Purkinje cell (primary cell): ENCODE measurements around the gene TRANK1. TPM values are rescaled to one million over a fixed set of nuclear protein-coding genes. Genes with fewer than 3 reads are reported as not detected.

Experiments
- polyA plus RNA-seq: library from polyadenylated mRNA; unstranded; fragments of >200 nt; fragmentation: Nextera tagmentation; gene quantifications from 2 replicates; pipeline ENCODE4 v1.2.1, GENCODE V29; 2014

TRANK1 gene
- 1.9 and 2.1 TPM in 2 replicates for polyA plus RNA-seq

GRCh38 chr3:36944641-36945270, at the start of gene TRANK1:
TRANK1 (minus strand) TSS chr3:36945054; CDS start chr3:36944809, 245 bp downstream.

GRCh38 chr3:36993326-36994283, 48.8 kb upstream of the TRANK1 start, which contains the start of gene MLH1:
MLH1 (plus strand) TSS chr3:36993518; CDS start chr3:36993548, 30 bp downstream.

DNA sequence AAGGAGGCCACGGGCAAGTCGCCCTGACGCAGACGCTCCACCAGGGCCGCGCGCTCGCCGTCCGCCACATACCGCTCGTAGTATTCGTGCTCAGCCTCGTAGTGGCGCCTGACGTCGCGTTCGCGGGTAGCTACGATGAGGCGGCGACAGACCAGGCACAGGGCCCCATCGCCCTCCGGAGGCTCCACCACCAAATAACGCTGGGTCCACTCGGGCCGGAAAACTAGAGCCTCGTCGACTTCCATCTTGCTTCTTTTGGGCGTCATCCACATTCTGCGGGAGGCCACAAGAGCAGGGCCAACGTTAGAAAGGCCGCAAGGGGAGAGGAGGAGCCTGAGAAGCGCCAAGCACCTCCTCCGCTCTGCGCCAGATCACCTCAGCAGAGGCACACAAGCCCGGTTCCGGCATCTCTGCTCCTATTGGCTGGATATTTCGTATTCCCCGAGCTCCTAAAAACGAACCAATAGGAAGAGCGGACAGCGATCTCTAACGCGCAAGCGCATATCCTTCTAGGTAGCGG, 48.0 kb upstream of the TRANK1 start, which contains the start of gene EPM2AIP1:
Gene EPM2AIP1 (minus strand): TSS at position 326 of the 520 bp plus-strand sequence. CDS start 54 bp downstream, at position 272.

Other genes with a start within 250 kb of the TRANK1 start
- gene DCLK3, start 180.5 kb downstream of the TRANK1 start, polyA plus RNA-seq: 1.7 TPM in 1 of 2 replicates, not detected in the other
- 19.5 and 21.0 TPM in 2 replicates for gene EPM2AIP1, start 48.1 kb upstream of the TRANK1 start, polyA plus RNA-seq
- gene MLH1, start 48.5 kb upstream of the TRANK1 start, polyA plus RNA-seq: 19.3 and 21.6 TPM in 2 replicates
- gene LRRFIP2, start 229.5 kb upstream of the TRANK1 start, polyA plus RNA-seq: 28.3 and 30.5 TPM in 2 replicates